GM19351 (cell line): ENCODE results near the gene GMPS.
"Not testable (repeated sequence)": the region's sequence is repeated elsewhere in the genome, so short reads cannot be mapped to it uniquely, and the experiment has no call there.

Experiments
- ATAC-seq: cut with Tn5 transposase; IDR thresholded peaks from one replicate; pipeline ENCODE4 v1.9.1; 2021; ENCODE audit warnings: mild to moderate bottlenecking, moderate library complexity; ENCODE audit not compliant: unreplicated experiment

The GMPS gene

GRCh38 chr3:155938409-155938808, 68.0 kb downstream of the GMPS start:
- ATAC-seq: no peak

GRCh38 chr3:155941354-155941753, 70.9 kb downstream of the GMPS start:
- no peak for ATAC-seq

GRCh38 chr3:155944081-155944480, 73.6 kb downstream of the GMPS start:
- no peak for ATAC-seq

GRCh38 chr3:155946178-155946577, 75.7 kb downstream of the GMPS start:
- ATAC-seq: no peak

GRCh38 chr3:155948476-155948875, 78.0 kb downstream of the GMPS start:
- no peak for ATAC-seq

GRCh38 chr3:155949453-155950217, 79.2 kb downstream of the GMPS start:
- no peak for ATAC-seq

GRCh38 chr3:155956508-155957411, 86.3 kb downstream of the GMPS start:
- ATAC-seq: no peak

GRCh38 chr3:155957412-155957880, 87.0 kb downstream of the GMPS start:
- no peak for ATAC-seq

- no peak for ATAC-seq
These were observed 88.2 kb downstream of the GMPS start for GRCh38 chr3:155958676-155959075.

GRCh38 chr3:155960060-155960459, 89.6 kb downstream of the GMPS start:
- no peak for ATAC-seq

- not testable (repeated sequence) for ATAC-seq
These were observed 90.6 kb downstream of the GMPS start for GRCh38 chr3:155961044-155961443.

GRCh38 chr3:155963570-155963969, 93.1 kb downstream of the GMPS start:
- ATAC-seq: no peak

GRCh38 chr3:155970398-155970797, 99.9 kb downstream of the GMPS start:
- no peak for ATAC-seq

GRCh38 chr3:155972885-155973584, 102.6 kb downstream of the GMPS start:
- ATAC-seq: peak; percentile 82

- ATAC-seq: no peak
These were observed 107.9 kb downstream of the GMPS start for GRCh38 chr3:155978324-155978723.

GRCh38 chr3:155979746-155980145, 109.3 kb downstream of the GMPS start:
- ATAC-seq: no peak

GRCh38 chr3:155981669-155982068, 111.2 kb downstream of the GMPS start:
- ATAC-seq: no peak

GRCh38 chr3:155983834-155984474, 113.5 kb downstream of the GMPS start:
- ATAC-seq: no peak

- no peak for ATAC-seq
These were observed 114.5 kb downstream of the GMPS start for GRCh38 chr3:155984791-155985417.

- no peak for ATAC-seq
These were observed 119.1 kb downstream of the GMPS start for GRCh38 chr3:155989536-155989935.
